Measurements from ENCODE around the gene CASZ1. TPM values are rescaled to one million over a fixed set of nuclear protein-coding genes. Genes with fewer than 3 reads are reported as not detected.

Gene CASZ1
- total and polyA plus RNA-seq, 3 donors from 2014 or later: 9.4 to 12.3 (median 10.3) TPM

- no peak overlapping the region for H3K27ac ChIP-seq
Measured at GRCh38 chr1:10777749-10778574, 18.5 kb downstream of the CASZ1 start.

GRCh38 chr1:10776190-10776905 lies 20.1 kb downstream of the CASZ1 start:
- DNase-seq: no peak
- WGBS, 2 donors: 91 to 92% methylated on average over 8 to 14 of the region's 14 CpGs
- Histone ChIP-seq H3K4me1 (peaks cover 7% of the 10 kb centered on the region), H3K27ac (no peak overlapping the region), H3K9me3 (no peaks in the 10 kb centered on the region), H3K27me3 (no peaks in the 10 kb centered on the region), H3K4me3 (no peak overlapping the region), H3K36me3 (ENCODE audit: low read depth, missing control alignments) (no peaks in the 10 kb centered on the region)
- intact Hi-C loops (cut with DNase I; ENCODE audit: low total_unique reads): no loop called here
- TF ChIP-seq POLR2A (IDR thresholded peaks at IDR 0.05): no peak
- no peak for TF ChIP-seq CTCF (IDR thresholded peaks at IDR 0.05)

More at GRCh38 chr1:10777749-10778574, 18.5 kb downstream of the CASZ1 start:
- Histone ChIP-seq H3K4me3 (no peak overlapping the region), H3K27me3 (no peaks in the 10 kb centered on the region), H3K4me1 (peaks cover 7% of the 10 kb centered on the region), H3K9me3 (no peaks in the 10 kb centered on the region), H3K36me3 (ENCODE audit: low read depth, missing control alignments) (no peaks in the 10 kb centered on the region)
- DNase-seq: no peak
- TF ChIP-seq POLR2A (IDR thresholded peaks at IDR 0.05): no peak
- 93 to 96% methylated on average over 9 of the region's 9 CpGs for WGBS, 2 donors
- intact Hi-C loops (cut with DNase I; ENCODE audit: low total_unique reads): no loop called here

DNA sequence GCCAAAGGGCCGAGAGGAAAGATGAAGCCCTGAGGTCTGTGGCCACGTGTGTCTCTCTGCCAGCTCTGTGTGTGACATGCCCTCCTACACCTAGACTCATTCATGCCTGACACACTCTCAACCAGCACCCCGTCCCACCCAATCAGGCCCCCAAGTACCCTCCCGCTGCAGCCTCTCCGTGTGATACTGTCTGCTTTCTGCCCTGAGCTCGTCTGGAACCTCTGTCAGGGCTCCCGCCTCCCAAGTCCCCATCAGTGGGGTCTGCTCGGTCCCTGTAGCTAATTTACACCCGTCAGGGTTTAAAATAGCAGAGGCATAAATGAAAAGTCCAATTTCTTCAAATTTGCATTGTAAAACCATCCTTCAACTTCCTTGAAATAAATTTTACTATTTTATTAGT lies 20.7 kb downstream of the CASZ1 start:
- Histone ChIP-seq H3K36me3 (ENCODE audit: low read depth, missing control alignments) (no peaks in the 10 kb centered on the region), H3K27me3 (no peaks in the 10 kb centered on the region), H3K27ac (no peak overlapping the region), H3K4me3 (no peak overlapping the region), H3K4me1 (peaks cover 7% of the 10 kb centered on the region), H3K9me3 (no peaks in the 10 kb centered on the region)
- 94 to 96% methylated on average over 6 to 9 of the region's 9 CpGs for WGBS, 2 donors
- intact Hi-C loops (cut with DNase I; ENCODE audit: low total_unique reads): no loop called here
- no peak for TF ChIP-seq POLR2A (IDR thresholded peaks at IDR 0.05)
- TF ChIP-seq CTCF (IDR thresholded peaks at IDR 0.05): no peak
- DNase-seq: no peak

GRCh38 chr1:10774615-10775310 lies 21.7 kb downstream of the CASZ1 start:
- no peak for TF ChIP-seq CTCF (IDR thresholded peaks at IDR 0.05)
- TF ChIP-seq POLR2A (IDR thresholded peaks at IDR 0.05): no peak
- H3K4me3 ChIP-seq: no peak overlapping the region
- H3K27me3 ChIP-seq: no peaks in the 10 kb centered on the region
- intact Hi-C loops (cut with DNase I; ENCODE audit: low total_unique reads): no loop called here
- no peaks in the 10 kb centered on the region for H3K9me3 ChIP-seq
- 87 to 89% methylated on average over 17 of the region's 17 CpGs for WGBS, 2 donors
- DNase-seq: no peak
- peaks cover 7% of the 10 kb centered on the region for H3K4me1 ChIP-seq
- H3K27ac ChIP-seq: no peak overlapping the region
- H3K36me3 ChIP-seq (ENCODE audit: low read depth, missing control alignments): no peaks in the 10 kb centered on the region

Measured in testis (tissue), 3 donors.